ENCODE data around the gene PANK3.
"Not testable (repeated sequence)": the region's sequence is repeated elsewhere in the genome, so short reads cannot be mapped to it uniquely, and the experiment has no call there.

The PANK3 gene

GRCh38 chr5:168598639-168599038 is 19.5 kb upstream of the PANK3 start:
- H3K4me3 ChIP-seq (IDR thresholded peaks at IDR 0.05; ENCODE audit: insufficient read depth, low read depth, low read length) = no peak overlapping the region
- H3K4me1 ChIP-seq (ENCODE audit: low read depth, poor library complexity, severe bottlenecking) = no peaks in the 10 kb centered on the region
- no peak overlapping the region for H3K9ac ChIP-seq
- no peaks in the 10 kb centered on the region for H3K79me2 ChIP-seq (ENCODE audit: insufficient read depth, low read depth)
- H3K36me3 ChIP-seq (ENCODE audit: insufficient read depth) = no peaks in the 10 kb centered on the region
- no peak for TF ChIP-seq CTCF (conservative IDR thresholded peaks at IDR 0.05; ENCODE audit: low read depth, low read length)
- no peak overlapping the region for H3K4me2 ChIP-seq
- H4K20me1 ChIP-seq (ENCODE audit: insufficient read depth) = no peaks in the 10 kb centered on the region
- no peaks in the 10 kb centered on the region for H3K27me3 ChIP-seq (ENCODE audit: insufficient read depth, low read depth)
- H3K27ac ChIP-seq = no peak overlapping the region
- H2AFZ ChIP-seq (ENCODE audit: low read depth) = no peak overlapping the region

GRCh38 chr5:168596927-168597326 is 17.8 kb upstream of the PANK3 start:
- Histone ChIP-seq H3K27me3 (ENCODE audit: insufficient read depth, low read depth) (no peaks in the 10 kb centered on the region), H4K20me1 (ENCODE audit: insufficient read depth) (no peaks in the 10 kb centered on the region), H3K9ac (no peak overlapping the region), H3K27ac (no peak overlapping the region), H3K36me3 (ENCODE audit: insufficient read depth) (no peaks in the 10 kb centered on the region), H3K4me2 (no peak overlapping the region), H3K4me3 (IDR thresholded peaks at IDR 0.05; ENCODE audit: insufficient read depth, low read depth, low read length) (no peak overlapping the region), H3K4me1 (ENCODE audit: low read depth, poor library complexity, severe bottlenecking) (no peaks in the 10 kb centered on the region), H3K79me2 (ENCODE audit: insufficient read depth, low read depth) (no peaks in the 10 kb centered on the region), H2AFZ (ENCODE audit: low read depth) (no peak overlapping the region)
- TF ChIP-seq CTCF (conservative IDR thresholded peaks at IDR 0.05; ENCODE audit: low read depth, low read length) = no peak

GRCh38 chr5:168596122-168596521 is 17.0 kb upstream of the PANK3 start:
- H3K4me1 ChIP-seq (ENCODE audit: low read depth, poor library complexity, severe bottlenecking); H3K9ac ChIP-seq; H3K4me2 ChIP-seq; H2AFZ ChIP-seq (ENCODE audit: low read depth); H3K27me3 ChIP-seq (ENCODE audit: insufficient read depth, low read depth); H3K36me3 ChIP-seq (ENCODE audit: insufficient read depth); H3K79me2 ChIP-seq (ENCODE audit: insufficient read depth, low read depth); H3K27ac ChIP-seq; H3K4me3 ChIP-seq (IDR thresholded peaks at IDR 0.05; ENCODE audit: insufficient read depth, low read depth, low read length); H4K20me1 ChIP-seq (ENCODE audit: insufficient read depth): not testable (repeated sequence)

GRCh38 chr5:168592014-168592368 is 12.8 kb upstream of the PANK3 start:
- Histone ChIP-seq H3K79me2 (ENCODE audit: insufficient read depth, low read depth) (no peaks in the 10 kb centered on the region), H3K36me3 (ENCODE audit: insufficient read depth) (no peaks in the 10 kb centered on the region), H3K27me3 (ENCODE audit: insufficient read depth, low read depth) (no peaks in the 10 kb centered on the region), H3K4me1 (ENCODE audit: low read depth, poor library complexity, severe bottlenecking) (no peaks in the 10 kb centered on the region), H3K27ac (no peak overlapping the region), H3K4me3 (IDR thresholded peaks at IDR 0.05; ENCODE audit: insufficient read depth, low read depth, low read length) (no peak overlapping the region), H3K4me2 (no peak overlapping the region), H2AFZ (ENCODE audit: low read depth) (no peak overlapping the region), H4K20me1 (ENCODE audit: insufficient read depth) (no peaks in the 10 kb centered on the region), H3K9ac (no peak overlapping the region)
- TF ChIP-seq CTCF (conservative IDR thresholded peaks at IDR 0.05; ENCODE audit: low read depth, low read length) = no peak

- Histone ChIP-seq H3K27ac (no peak overlapping the region), H3K4me3 (IDR thresholded peaks at IDR 0.05; ENCODE audit: insufficient read depth, low read depth, low read length) (no peak overlapping the region), H3K9ac (no peak overlapping the region), H3K27me3 (ENCODE audit: insufficient read depth, low read depth) (no peaks in the 10 kb centered on the region), H3K79me2 (ENCODE audit: insufficient read depth, low read depth) (no peaks in the 10 kb centered on the region), H2AFZ (ENCODE audit: low read depth) (no peak overlapping the region), H3K4me2 (no peak overlapping the region), H3K36me3 (ENCODE audit: insufficient read depth) (no peaks in the 10 kb centered on the region), H4K20me1 (ENCODE audit: insufficient read depth) (no peaks in the 10 kb centered on the region), H3K4me1 (ENCODE audit: low read depth, poor library complexity, severe bottlenecking) (no peaks in the 10 kb centered on the region)
- TF ChIP-seq CTCF (conservative IDR thresholded peaks at IDR 0.05; ENCODE audit: low read depth, low read length) = no peak
Measured at GRCh38 chr5:168591302-168592013, 12.3 kb upstream of the PANK3 start.

Measured in KMS-11 (cell line).